Mesenchymal stem cell (in vitro differentiated cells and primary cell): ENCODE measurements around the gene FBXO21.

Source experiments
- DNase-seq: peaks from one replicate; pipeline ENCODE4 v3.0.0-alpha.2; 2013
- H2AFZ ChIP-seq: one replicate; pipeline ENCODE4 v1.6.1; 2013; ENCODE audit warnings: low read depth, mild to moderate bottlenecking, control low read depth, inconsistent platforms, low read length, moderate library complexity
- H2AK5ac ChIP-seq: 2 replicates; pipeline ENCODE4 v1.6.1; 2013; ENCODE audit warnings: low read length, moderate library complexity, mild to moderate bottlenecking, inconsistent platforms; ENCODE audit not compliant: severe bottlenecking
- H2BK120ac ChIP-seq: one replicate; pipeline ENCODE4 v1.6.1; 2013; ENCODE audit warnings: low read depth, mild to moderate bottlenecking, inconsistent platforms, low read length, moderate library complexity
- H2BK12ac ChIP-seq, 2 experiments: one replicate each; pipeline ENCODE4 v1.6.1; 2013; ENCODE audit warnings: inconsistent platforms in 2 of 2, low read length in 2 of 2, mild to moderate bottlenecking in 2 of 2, moderate library complexity in 2 of 2, control low read depth in 1 of 2
- H2BK15ac ChIP-seq: one replicate; pipeline ENCODE4 v1.6.1; 2013; ENCODE audit warnings: mild to moderate bottlenecking, low read depth, inconsistent platforms; ENCODE audit not compliant: poor library complexity, severe bottlenecking
- H2BK5ac ChIP-seq: 2 replicates; pipeline ENCODE4 v1.6.1; 2013; ENCODE audit warnings: low read depth, mild to moderate bottlenecking, low read length, control low read depth, inconsistent platforms; ENCODE audit not compliant: poor library complexity, severe bottlenecking
- H3K14ac ChIP-seq, 2 experiments: one replicate each; pipeline ENCODE4 v1.6.1; 2013; ENCODE audit warnings: inconsistent platforms in 2 of 2, low read length in 2 of 2, control low read depth in 1 of 2, mild to moderate bottlenecking in 1 of 2, moderate library complexity in 1 of 2
- H3K18ac ChIP-seq, 2 experiments: one replicate each; pipeline ENCODE4 v1.6.1; 2013; ENCODE audit warnings: inconsistent platforms in 2 of 2, low read length in 2 of 2, control low read depth in 1 of 2, low read depth in 1 of 2, mild to moderate bottlenecking in 1 of 2
- H3K23ac ChIP-seq, 2 experiments: one replicate each; pipeline ENCODE4 v1.6.1; 2013; ENCODE audit warnings: inconsistent platforms in 2 of 2, low read length in 2 of 2, mild to moderate bottlenecking in 2 of 2, moderate library complexity in 2 of 2, control low read depth in 1 of 2
- H3K27ac ChIP-seq: 2 replicates; pipeline ENCODE4 v1.5.1; 2013; ENCODE audit warnings: mild to moderate bottlenecking, moderate library complexity, low read length, control low read depth, inconsistent platforms; ENCODE audit not compliant: poor library complexity, severe bottlenecking
- H3K27me3 ChIP-seq, 2 experiments: 2 replicates each; pipeline versions ENCODE4 v1.6.1 to v1.7.0; 2013; ENCODE audit warnings: low read length in 2 of 2, mild to moderate bottlenecking in 2 of 2, moderate library complexity in 2 of 2, control low read depth in 1 of 2, inconsistent platforms in 1 of 2; ENCODE audit not compliant: control insufficient read depth in 1 of 2, insufficient read depth in 1 of 2
- H3K36me3 ChIP-seq, 2 experiments: 2 replicates each; pipeline versions ENCODE4 v1.6.1 to v1.7.0; 2013; ENCODE audit warnings: low read length in 2 of 2, control low read depth in 1 of 2, inconsistent platforms in 1 of 2, low read depth in 1 of 2, mild to moderate bottlenecking in 1 of 2; ENCODE audit not compliant: insufficient read depth in 2 of 2, control insufficient read depth in 1 of 2
- H3K4ac ChIP-seq, 2 experiments: one replicate each; pipeline ENCODE4 v1.6.1; 2013; ENCODE audit warnings: inconsistent platforms in 2 of 2, low read length in 2 of 2, mild to moderate bottlenecking in 2 of 2, moderate library complexity in 2 of 2, control low read depth in 1 of 2, low read depth in 1 of 2
- H3K4me1 ChIP-seq: 2 replicates; pipeline ENCODE4 v1.6.1; 2013; ENCODE audit warnings: low read depth, low read length, control low read depth; ENCODE audit not compliant: control insufficient read depth, insufficient read depth
- H3K4me2 ChIP-seq: 2 replicates; pipeline ENCODE4 v1.6.1; 2013; ENCODE audit warnings: low read length, mild to moderate bottlenecking, inconsistent platforms; ENCODE audit not compliant: poor library complexity, severe bottlenecking
- H3K4me3 ChIP-seq, 2 experiments: 2 replicates each; pipeline versions ENCODE4 v1.5.1 to v1.7.0; 2013; ENCODE audit warnings: low read length in 2 of 2, mild to moderate bottlenecking in 2 of 2, control low read depth in 1 of 2, low read depth in 1 of 2; ENCODE audit not compliant: insufficient read depth in 1 of 2
- H3K79me1 ChIP-seq: replicated peaks from 2 replicates; pipeline ENCODE4 v1.6.1; 2013; ENCODE audit warnings: mild to moderate bottlenecking, control low read depth, low read length, inconsistent platforms; ENCODE audit not compliant: poor library complexity, severe bottlenecking
- H3K9ac ChIP-seq: 2 replicates; pipeline ENCODE4 v1.7.0; 2013; ENCODE audit warnings: mild to moderate bottlenecking, low read length, moderate library complexity
- H3K9me3 ChIP-seq: 2 replicates; pipeline ENCODE4 v1.7.0; 2013; ENCODE audit warnings: mild to moderate bottlenecking, low read length; ENCODE audit not compliant: control insufficient read depth
- H4K8ac ChIP-seq: one replicate; pipeline ENCODE4 v1.6.1; 2013; ENCODE audit warnings: inconsistent platforms, mild to moderate bottlenecking, low read length, moderate library complexity
- H4K91ac ChIP-seq: one replicate; pipeline ENCODE4 v1.6.1; 2013; ENCODE audit warnings: mild to moderate bottlenecking, low read length, inconsistent platforms
- WGBS: methylation state at CpG from one replicate; pipeline ENCODE4 v1.1.7; 2013; ENCODE audit warnings: mixed read lengths; 5-methylcytosine and 5-hydroxymethylcytosine counted together

The FBXO21 gene

DNA sequence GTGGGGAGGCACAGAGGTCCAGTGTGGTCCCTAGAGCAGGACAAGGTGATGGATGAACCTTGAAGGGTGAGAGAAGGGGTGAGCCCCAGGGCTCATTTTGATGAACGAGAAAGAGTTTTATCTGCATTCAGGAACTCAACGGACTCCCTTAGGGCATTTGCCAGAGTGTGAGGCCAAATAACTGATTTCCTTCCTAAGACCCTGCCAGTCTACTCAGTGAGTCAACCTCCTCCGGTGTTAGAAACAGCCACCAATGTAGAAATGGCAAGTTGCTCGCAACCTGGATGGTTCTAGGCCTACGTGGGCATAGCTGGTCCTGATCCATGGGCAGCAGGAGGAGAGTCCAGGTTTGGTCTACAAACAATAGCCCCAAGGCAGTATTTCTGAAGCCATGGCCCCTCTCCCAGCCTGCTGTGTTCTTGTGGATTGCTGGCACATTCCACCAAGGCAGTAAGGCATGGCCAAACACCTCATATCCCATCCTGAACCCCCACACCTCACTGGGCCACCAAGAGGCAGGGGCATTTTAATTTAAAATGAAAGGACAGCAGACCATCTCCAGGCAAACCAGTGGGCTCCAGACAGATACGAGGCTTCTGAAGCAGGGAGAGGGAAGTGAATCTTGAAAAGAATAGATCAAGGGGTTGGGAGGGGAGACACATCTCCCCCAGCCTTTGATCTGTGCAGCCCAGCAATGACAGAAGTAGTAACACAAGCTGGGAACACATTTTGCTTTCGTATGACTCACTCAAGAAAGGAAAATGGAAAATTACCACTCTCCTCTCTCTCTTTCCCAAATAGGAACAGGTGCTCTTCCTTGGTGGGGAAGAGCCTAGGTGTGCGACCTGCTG lies 65.6 kb downstream of the FBXO21 start:
- Histone ChIP-seq H2BK5ac (no peak overlapping the region), H3K4ac (no peak overlapping the region), H2BK12ac (no peak overlapping the region), H3K27ac (no peak overlapping the region), H3K4me1 (peaks cover 11% of the 10 kb centered on the region), H2BK15ac (no peak overlapping the region), H3K36me3 (no peaks in the 10 kb centered on the region), H2BK120ac (no peak overlapping the region), H3K4me3 (no peak overlapping the region), H3K14ac (no peak overlapping the region), H3K4me2 (peak overlapping the region; percentile 32), H2AFZ (no peak overlapping the region), H3K23ac (peak overlapping the region in 1 of 2 experiments; percentile 23), H4K8ac (no peak overlapping the region), H4K91ac (no peak overlapping the region), H2AK5ac (no peak overlapping the region), H3K79me1 (no peaks in the 10 kb centered on the region), H3K9me3 (no peaks in the 10 kb centered on the region), H3K27me3 (no peaks in the 10 kb centered on the region), H3K9ac (no peak overlapping the region), H3K18ac (no peak overlapping the region)
- WGBS, result 78% methylated on average over 8 of the region's 8 CpGs
- DNase-seq, result peak; percentile 39

GRCh38 chr12:117121441-117121840 lies 68.8 kb downstream of the FBXO21 start:
- no peak for DNase-seq
- H3K79me1 ChIP-seq, result no peaks in the 10 kb centered on the region
- H3K4me1 ChIP-seq, result peaks cover 11% of the 10 kb centered on the region
- no peak overlapping the region for H4K8ac ChIP-seq
- H3K4ac ChIP-seq, result no peak overlapping the region
- H4K91ac ChIP-seq, result no peak overlapping the region
- H3K27ac ChIP-seq, result no peak overlapping the region
- no peaks in the 10 kb centered on the region for H3K9me3 ChIP-seq
- H2BK120ac ChIP-seq, result no peak overlapping the region
- no peaks in the 10 kb centered on the region for H3K36me3 ChIP-seq
- no peak overlapping the region for H3K9ac ChIP-seq
- no peak overlapping the region for H3K4me3 ChIP-seq
- H3K27me3 ChIP-seq, result no peaks in the 10 kb centered on the region
- no peak overlapping the region for H2AK5ac ChIP-seq
- no peak overlapping the region for H2BK15ac ChIP-seq
- 90% methylated on average over 3 of the region's 3 CpGs for WGBS
- H3K14ac ChIP-seq, result no peak overlapping the region
- no peak overlapping the region for H3K4me2 ChIP-seq
- H2AFZ ChIP-seq, result no peak overlapping the region
- no peak overlapping the region for H3K23ac ChIP-seq
- H2BK5ac ChIP-seq, result no peak overlapping the region
- H2BK12ac ChIP-seq, result no peak overlapping the region
- no peak overlapping the region for H3K18ac ChIP-seq

GRCh38 chr12:117120787-117121186 lies 69.5 kb downstream of the FBXO21 start:
- no peak overlapping the region for H2BK12ac ChIP-seq
- peaks cover 11% of the 10 kb centered on the region for H3K4me1 ChIP-seq
- no peak overlapping the region for H3K14ac ChIP-seq
- no peak overlapping the region for H4K8ac ChIP-seq
- no peaks in the 10 kb centered on the region for H3K79me1 ChIP-seq
- no peaks in the 10 kb centered on the region for H3K9me3 ChIP-seq
- H3K18ac ChIP-seq, result no peak overlapping the region
- no peaks in the 10 kb centered on the region for H3K36me3 ChIP-seq
- no peak overlapping the region for H3K4ac ChIP-seq
- H3K27ac ChIP-seq, result no peak overlapping the region
- no peak overlapping the region for H4K91ac ChIP-seq
- H2BK5ac ChIP-seq, result no peak overlapping the region
- no peak overlapping the region for H3K9ac ChIP-seq
- H3K27me3 ChIP-seq, result no peaks in the 10 kb centered on the region
- 74% methylated on average over 9 of the region's 9 CpGs for WGBS
- H2AK5ac ChIP-seq, result no peak overlapping the region
- no peak overlapping the region for H2BK120ac ChIP-seq
- H3K4me2 ChIP-seq, result no peak overlapping the region
- no peak overlapping the region for H2AFZ ChIP-seq
- DNase-seq, result no peak
- no peak overlapping the region for H3K4me3 ChIP-seq
- no peak overlapping the region for H3K23ac ChIP-seq
- no peak overlapping the region for H2BK15ac ChIP-seq

DNA sequence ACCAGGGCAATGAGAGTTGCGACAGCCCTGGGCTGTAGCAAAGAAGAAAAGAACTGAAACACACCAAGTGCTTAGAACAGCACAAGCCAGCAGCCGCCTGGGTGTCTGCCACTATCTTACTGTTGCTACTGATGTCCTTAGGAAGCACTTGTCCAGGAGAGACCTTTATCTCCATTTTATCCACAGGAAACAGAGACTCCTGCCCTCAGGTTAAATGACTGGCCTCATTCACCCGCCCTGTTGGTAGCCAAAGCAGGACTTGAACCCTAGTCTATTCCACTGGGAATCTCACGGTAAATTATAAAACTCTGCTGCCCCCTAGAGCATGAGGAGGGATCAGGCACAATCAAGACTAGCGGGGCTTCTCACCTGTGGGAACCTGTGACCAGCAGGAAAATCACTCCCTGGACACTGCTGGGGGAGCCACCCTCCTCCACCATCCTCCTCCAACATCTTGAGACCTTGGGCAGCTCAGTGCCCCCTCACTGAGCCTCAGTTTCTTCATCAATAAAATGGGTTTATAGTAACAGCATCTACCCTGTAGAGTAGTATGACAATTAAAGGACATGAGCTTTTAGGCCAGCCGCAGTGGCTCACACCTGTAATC lies 70.6 kb downstream of the FBXO21 start:
- Histone ChIP-seq H2BK120ac (no peak overlapping the region), H3K27ac (no peak overlapping the region), H3K27me3 (peaks cover 0 to 3% of the 10 kb centered on the region in 2 experiments), H2BK15ac (no peak overlapping the region), H3K79me1 (no peaks in the 10 kb centered on the region), H2BK5ac (no peak overlapping the region), H2AK5ac (no peak overlapping the region), H2AFZ (no peak overlapping the region), H3K9ac (peak overlapping the region; percentile 30), H3K4me1 (peaks cover 5% of the 10 kb centered on the region), H3K4ac (no peak overlapping the region), H3K18ac (no peak overlapping the region), H3K9me3 (no peaks in the 10 kb centered on the region), H3K4me2 (no peak overlapping the region), H4K8ac (no peak overlapping the region), H3K4me3 (no peak overlapping the region), H2BK12ac (no peak overlapping the region), H3K36me3 (no peaks in the 10 kb centered on the region), H4K91ac (no peak overlapping the region), H3K14ac (no peak overlapping the region), H3K23ac (no peak overlapping the region)
- DNase-seq, result peak; percentile 19
- WGBS, result 50% methylated on average over 6 of the region's 6 CpGs
